Thymus (tissue), 14 donors: ENCODE measurements around the gene TBC1D7. TPM values are rescaled to one million over a fixed set of nuclear protein-coding genes. Genes with fewer than 3 reads are reported as not detected.
A peak's percentile ranks its signal among the peaks of the same experiment; 100 is the strongest.

ENCODE experiments used
- DNase-seq, 9 donors: peaks; one replicate each; pipeline ENCODE4 v3.0.0-alpha.2; 2013; ENCODE audit warnings: low spot score in 9 of 9, low read depth in 6 of 9, missing footprints in 1 of 9
- H3K27ac ChIP-seq, 2 donors: one replicate each; pipeline ENCODE4 v1.5.1; 2013; ENCODE audit warnings: control low read depth in 1 of 2, low read depth in 1 of 2, low read length in 1 of 2, mild to moderate bottlenecking in 1 of 2, moderate library complexity in 1 of 2
- H3K27me3 ChIP-seq, 2 donors: one replicate each; pipeline ENCODE4 v1.5.1; 2013; ENCODE audit warnings: low read length in 1 of 2; ENCODE audit not compliant: control insufficient read depth in 2 of 2, insufficient read depth in 1 of 2
- H3K36me3 ChIP-seq, 2 donors: one replicate each; pipeline ENCODE4 v1.5.1; 2013; ENCODE audit warnings: low read length in 1 of 2, mild to moderate bottlenecking in 1 of 2, moderate library complexity in 1 of 2; ENCODE audit not compliant: control insufficient read depth in 2 of 2, insufficient read depth in 2 of 2
- H3K4me1 ChIP-seq, 2 donors: one replicate each; pipeline ENCODE4 v1.5.1; 2013; ENCODE audit warnings: low read length in 2 of 2; ENCODE audit not compliant: control insufficient read depth in 2 of 2, insufficient read depth in 2 of 2
- H3K4me3 ChIP-seq, 2 donors: one replicate each; pipeline ENCODE4 v1.5.1; 2013; ENCODE audit warnings: low read length in 2 of 2, control low read depth in 1 of 2, mild to moderate bottlenecking in 1 of 2
- H3K9me3 ChIP-seq, 2 donors: one replicate each; pipeline ENCODE4 v1.5.1; 2013; ENCODE audit warnings: low read length in 1 of 2, mild to moderate bottlenecking in 1 of 2; ENCODE audit not compliant: control insufficient read depth in 2 of 2, insufficient read depth in 1 of 2
- whole genome bisulfite sequencing: extraction: QIAGEN DNeasy Blood & Tissue Kit; methylation state at CpG from one replicate; pipeline ENCODE4 v1.1.7; 2013; 5-methylcytosine and 5-hydroxymethylcytosine counted together
- long read RNA-seq, 10 donors: transcript quantifications; one replicate each; lab custom pipeline, GENCODE V29; 2026
- polyA plus RNA-seq: library from polyadenylated mRNA; stranded (reverse); fragments of 200-250 nt; gene quantifications from one replicate; pipeline ENCODE4 v1.2.3, GENCODE V29; 2013
- total RNA-seq: library from RNA; stranded (reverse); fragments of 120-200 nt; gene quantifications from one replicate; pipeline ENCODE4 v1.2.4, GENCODE V29; 2013
- donor health status: healthy.

The TBC1D7 gene
- 17.1 TPM for total RNA-seq
- 20.6 TPM for polyA plus RNA-seq
- long read RNA-seq, donor 1: 0 reads
- long read RNA-seq, donor 2: 0 reads
- long read RNA-seq, donor 3, partial matches to known transcripts: 6 of 14 reads
- long read RNA-seq, donor 3, other reads (novel, unspliced or antisense): 0 of 14 reads
- long read RNA-seq, donor 4, partial matches to known transcripts: 0 of 4 reads
- long read RNA-seq, donor 4, other reads (novel, unspliced or antisense): 0 of 4 reads
- long read RNA-seq, donor 5, transcript TBC1D7-202 (8 exons, 1,116 nt): major isoform, 6 of 15 reads
- long read RNA-seq, donor 5, partial matches to known transcripts: 5 of 15 reads
- long read RNA-seq, donor 5, other reads (novel, unspliced or antisense): 0 of 15 reads
- long read RNA-seq, donor 6, partial matches to known transcripts: 0 of 3 reads
- long read RNA-seq, donor 6, other reads (novel, unspliced or antisense): 0 of 3 reads
- long read RNA-seq, donor 7, partial matches to known transcripts: 0 of 5 reads
- long read RNA-seq, donor 7, other reads (novel, unspliced or antisense): 0 of 5 reads
- long read RNA-seq, donor 8: 0 reads
- long read RNA-seq, donor 9, partial matches to known transcripts: 0 of 1 reads
- long read RNA-seq, donor 9, other reads (novel, unspliced or antisense): 0 of 1 reads
- long read RNA-seq, donor 10, partial matches to known transcripts: 0 of 1 reads
- long read RNA-seq, donor 10, other reads (novel, unspliced or antisense): 0 of 1 reads

DNA sequence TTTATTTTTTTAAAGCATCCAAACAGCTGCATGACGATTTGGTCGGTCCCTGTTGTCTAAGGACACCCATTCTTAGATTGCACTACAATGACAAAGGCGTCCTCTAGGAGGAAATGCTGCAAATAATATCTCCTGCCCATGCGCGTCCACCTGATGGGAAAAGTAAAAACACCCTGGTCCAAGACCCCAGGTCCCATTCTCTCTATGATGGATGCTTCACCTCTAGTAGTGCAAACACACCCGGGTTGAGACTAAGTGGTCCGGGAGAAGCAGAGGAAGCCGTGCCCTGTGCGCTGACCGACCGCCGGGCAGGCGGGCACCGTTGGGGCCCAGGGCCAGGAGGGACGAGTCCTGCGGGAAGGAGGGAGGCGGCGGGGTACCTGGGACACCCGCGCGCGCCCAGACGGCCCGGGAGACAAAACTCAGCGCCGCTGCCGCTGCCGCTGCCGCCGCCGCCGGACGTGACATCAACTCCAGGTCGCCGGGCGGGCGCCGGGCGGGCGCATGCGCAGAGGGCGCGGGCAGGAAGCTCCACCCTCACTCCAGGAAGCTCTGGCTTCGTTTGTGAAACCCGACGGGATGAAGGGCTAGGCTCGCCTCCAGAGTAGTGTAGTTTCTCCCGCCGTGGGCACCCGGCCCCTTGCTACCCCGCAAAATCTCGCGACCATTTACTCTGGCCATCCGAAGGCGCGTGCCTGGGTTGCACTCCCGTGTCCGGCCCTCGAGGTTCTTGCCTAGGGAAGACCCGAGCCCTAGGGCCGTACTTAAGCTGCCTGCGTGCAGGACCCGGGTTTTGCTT, at the start of gene TBC1D7:
TSS of gene TBC1D7 (minus strand) at position 462 of the 799 bp plus-strand sequence. CDS start 1,639 bp downstream, outside the sequence.
- peak; percentile 77 to 95 (median 85) for DNase-seq
- Histone ChIP-seq H3K4me3 (peak within 1 kb of the TSS; percentile 84 to 99), H3K9me3 (no peaks in the 10 kb centered on the region), H3K36me3 (peaks cover 10 to 14% of the 10 kb centered on the region in 2 donors), H3K4me1 (peaks cover 7 to 11% of the 10 kb centered on the region in 2 donors), H3K27me3 (no peaks in the 10 kb centered on the region), H3K27ac (peak within 1 kb of the TSS; percentile 88 to 96)
- under 1% methylated on average over 63 of the region's 63 CpGs for WGBS

GRCh38 chr6:13377054-13377758, 48.9 kb upstream of the TBC1D7 start:
- WGBS: 99% methylated on average over 2 of the region's 2 CpGs
- Histone ChIP-seq H3K4me1 (peaks cover 0 to 14% of the 10 kb centered on the region in 2 donors), H3K4me3 (no peak overlapping the region), H3K9me3 (no peaks in the 10 kb centered on the region), H3K27me3 (no peaks in the 10 kb centered on the region), H3K27ac (no peak overlapping the region), H3K36me3 (no peaks in the 10 kb centered on the region)
- DNase-seq: no peak

- H3K4me1 ChIP-seq: peaks cover 0 to 14% of the 10 kb centered on the region in 2 donors
- no peaks in the 10 kb centered on the region for H3K9me3 ChIP-seq
- H3K27me3 ChIP-seq: no peaks in the 10 kb centered on the region
- 97% methylated on average over 9 of the region's 9 CpGs for WGBS
- no peaks in the 10 kb centered on the region for H3K36me3 ChIP-seq
- H3K27ac ChIP-seq: no peak overlapping the region
- DNase-seq: no peak
- H3K4me3 ChIP-seq: no peak overlapping the region
These were observed 47.1 kb upstream of the TBC1D7 start for GRCh38 chr6:13375360-13375878.

GRCh38 chr6:13373919-13374318, 45.6 kb upstream of the TBC1D7 start:
- Histone ChIP-seq H3K27ac (no peak overlapping the region), H3K36me3 (no peaks in the 10 kb centered on the region), H3K9me3 (no peaks in the 10 kb centered on the region), H3K4me1 (peaks cover 0 to 10% of the 10 kb centered on the region in 2 donors), H3K27me3 (no peaks in the 10 kb centered on the region), H3K4me3 (no peak overlapping the region)
- no peak for DNase-seq
- 99% methylated on average over 1 of the region's 1 CpG for WGBS

- Histone ChIP-seq H3K36me3 (no peaks in the 10 kb centered on the region), H3K4me1 (peaks cover 0 to 7% of the 10 kb centered on the region in 2 donors), H3K9me3 (no peaks in the 10 kb centered on the region), H3K27ac (no peak overlapping the region), H3K4me3 (no peak overlapping the region), H3K27me3 (no peaks in the 10 kb centered on the region)
- 92% methylated on average over 1 of the region's 1 CpG for WGBS
- DNase-seq: no peak
These were observed 45.1 kb upstream of the TBC1D7 start for GRCh38 chr6:13373488-13373886.

DNA sequence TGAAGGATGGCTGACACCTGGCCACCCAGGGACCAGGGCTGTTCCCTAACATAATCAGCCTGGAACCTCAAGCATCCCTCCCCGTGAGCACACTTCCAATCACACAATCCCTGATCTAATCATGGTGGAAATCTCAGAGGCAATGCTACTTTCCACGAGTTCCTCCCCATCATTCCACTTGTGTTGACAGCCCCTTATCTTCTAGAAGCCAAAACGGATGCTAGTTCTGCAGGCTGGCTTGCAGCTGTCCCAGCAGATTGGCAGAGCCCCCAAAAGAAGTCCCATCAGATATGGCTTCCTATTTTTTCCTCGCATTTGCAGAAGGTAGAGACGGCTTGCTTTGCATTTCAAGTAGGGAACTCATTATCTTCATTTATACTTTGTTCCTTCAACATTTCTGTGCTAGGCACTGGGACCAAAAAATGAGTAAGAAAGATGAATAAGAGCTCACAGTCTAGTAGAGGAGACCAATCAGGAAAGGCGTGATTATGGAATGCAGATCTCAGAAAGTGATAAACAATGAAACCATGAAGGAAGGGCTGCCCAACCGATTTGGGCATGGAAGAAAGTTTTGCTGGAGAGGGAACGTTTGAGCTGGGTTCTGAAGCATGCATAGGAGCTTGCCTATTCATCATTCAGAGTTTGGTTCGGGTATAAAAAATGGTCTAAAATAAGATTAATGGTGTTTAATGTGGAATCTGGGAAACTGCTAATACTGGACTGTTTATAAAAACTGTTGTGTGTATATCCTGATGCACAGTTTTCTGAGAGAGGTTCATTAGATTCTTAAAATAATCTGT, 44.6 kb upstream of the TBC1D7 start:
- Histone ChIP-seq H3K36me3 (no peaks in the 10 kb centered on the region), H3K27ac (no peak overlapping the region), H3K4me1 (peaks cover 0 to 5% of the 10 kb centered on the region in 2 donors)

GRCh38 chr6:13372076-13372475, 43.7 kb upstream of the TBC1D7 start:
- H3K4me3 ChIP-seq: no peak overlapping the region
- H3K27ac ChIP-seq: no peak overlapping the region
- no peaks in the 10 kb centered on the region for H3K27me3 ChIP-seq
- no peak for DNase-seq
- 97% methylated on average over 6 of the region's 6 CpGs for WGBS
- H3K9me3 ChIP-seq: no peaks in the 10 kb centered on the region
- no peaks in the 10 kb centered on the region for H3K36me3 ChIP-seq
- peaks cover 0 to 3% of the 10 kb centered on the region in 2 donors for H3K4me1 ChIP-seq

More for the DNA sequence above, 44.6 kb upstream of the TBC1D7 start:
- DNase-seq: no peak
- 86% methylated on average over 9 of the region's 9 CpGs for WGBS
- no peaks in the 10 kb centered on the region for H3K9me3 ChIP-seq
- H3K27me3 ChIP-seq: no peaks in the 10 kb centered on the region
- H3K4me3 ChIP-seq: no peak overlapping the region
